A549 treated with AZD2906 at 1 μM for 4 hours (cell line): Measurements from ENCODE around the gene RHOBTB3. TPM values are rescaled to one million over a fixed set of nuclear protein-coding genes. Genes with fewer than 3 reads are reported as not detected.

Experiments
- total RNA-seq: library from RNA; stranded (reverse); fragments of 200-300 nt; extraction: Qiagen RNA extraction; gene quantifications from 5 replicates; pipeline ENCODE4 v1.2.3, GENCODE V29; 2022

Gene RHOBTB3, protein sequence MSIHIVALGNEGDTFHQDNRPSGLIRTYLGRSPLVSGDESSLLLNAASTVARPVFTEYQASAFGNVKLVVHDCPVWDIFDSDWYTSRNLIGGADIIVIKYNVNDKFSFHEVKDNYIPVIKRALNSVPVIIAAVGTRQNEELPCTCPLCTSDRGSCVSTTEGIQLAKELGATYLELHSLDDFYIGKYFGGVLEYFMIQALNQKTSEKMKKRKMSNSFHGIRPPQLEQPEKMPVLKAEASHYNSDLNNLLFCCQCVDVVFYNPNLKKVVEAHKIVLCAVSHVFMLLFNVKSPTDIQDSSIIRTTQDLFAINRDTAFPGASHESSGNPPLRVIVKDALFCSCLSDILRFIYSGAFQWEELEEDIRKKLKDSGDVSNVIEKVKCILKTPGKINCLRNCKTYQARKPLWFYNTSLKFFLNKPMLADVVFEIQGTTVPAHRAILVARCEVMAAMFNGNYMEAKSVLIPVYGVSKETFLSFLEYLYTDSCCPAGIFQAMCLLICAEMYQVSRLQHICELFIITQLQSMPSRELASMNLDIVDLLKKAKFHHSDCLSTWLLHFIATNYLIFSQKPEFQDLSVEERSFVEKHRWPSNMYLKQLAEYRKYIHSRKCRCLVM
- total RNA-seq = 8.1 to 11.0 TPM (median 9.1 TPM) in 5 replicates

DNA sequence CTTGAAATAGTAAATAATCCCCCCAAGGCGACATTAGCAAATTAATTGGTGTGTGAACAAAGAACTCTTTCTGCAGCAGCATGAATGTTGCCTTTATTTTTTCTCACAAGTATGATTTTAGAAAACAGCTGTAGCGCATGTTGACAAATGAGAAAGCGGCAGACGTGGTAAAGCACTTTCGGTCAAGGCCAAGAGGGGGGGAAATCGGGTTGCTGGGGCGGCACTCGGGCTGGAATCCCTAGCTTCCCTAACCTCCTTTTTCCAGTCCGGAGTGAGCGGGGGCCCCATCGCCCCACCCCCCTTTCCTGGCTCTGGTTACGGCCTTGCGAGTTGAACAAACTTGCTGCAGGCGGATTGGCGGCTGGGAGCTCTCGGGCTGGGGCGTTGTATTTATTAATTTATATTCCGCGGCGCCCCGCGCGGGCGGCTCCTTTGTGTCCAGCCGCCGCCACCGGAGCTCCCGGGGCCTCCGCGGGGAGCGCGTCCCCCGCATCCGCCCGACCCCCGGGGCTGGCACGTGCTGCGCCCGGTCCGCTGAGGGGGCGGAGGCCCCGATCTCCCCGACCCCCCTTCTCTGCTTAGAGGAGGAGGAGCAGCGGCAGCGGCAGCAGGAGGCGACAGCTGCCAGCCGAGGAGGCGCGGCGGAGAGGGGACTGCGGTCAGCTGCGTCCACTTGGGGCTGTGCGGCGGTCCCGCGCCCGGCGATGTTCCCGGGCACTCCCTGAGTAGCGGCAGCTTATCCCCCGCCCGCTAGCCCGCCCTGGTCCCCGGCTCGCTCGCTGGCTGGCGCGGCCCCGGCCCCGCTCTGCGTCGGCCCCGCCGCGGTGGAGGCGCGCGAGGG is at the start of gene RHOBTB3:
Gene RHOBTB3, plus strand, starts transcription at position 607 of the 841 bp plus-strand sequence. CDS start 347 bp downstream, outside the sequence.

DNA sequence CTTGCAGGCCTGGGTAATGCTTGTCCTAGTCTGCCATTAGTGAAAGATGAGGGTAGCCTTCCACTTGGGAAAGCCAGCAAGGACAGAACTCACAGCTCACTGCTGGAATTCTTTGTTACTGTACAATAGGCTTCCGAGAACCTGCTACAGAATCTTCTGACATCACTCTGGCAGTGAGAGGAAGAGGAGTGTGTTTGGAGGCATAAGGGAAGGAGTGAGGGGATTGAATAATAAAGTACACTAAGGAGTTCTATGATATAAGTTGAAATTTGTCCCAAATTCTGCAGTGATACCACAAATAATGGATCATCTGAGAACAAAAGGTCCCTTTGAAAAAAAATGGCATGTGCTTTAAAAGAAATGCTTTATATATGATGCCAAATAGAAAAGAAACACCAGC is 48.2 kb upstream of the RHOBTB3 start, which contains the start of gene SPATA9:
Gene SPATA9, minus strand, starts transcription at position 101 of the 400 bp plus-strand sequence. CDS start 137 bp downstream, outside the sequence.

DNA sequence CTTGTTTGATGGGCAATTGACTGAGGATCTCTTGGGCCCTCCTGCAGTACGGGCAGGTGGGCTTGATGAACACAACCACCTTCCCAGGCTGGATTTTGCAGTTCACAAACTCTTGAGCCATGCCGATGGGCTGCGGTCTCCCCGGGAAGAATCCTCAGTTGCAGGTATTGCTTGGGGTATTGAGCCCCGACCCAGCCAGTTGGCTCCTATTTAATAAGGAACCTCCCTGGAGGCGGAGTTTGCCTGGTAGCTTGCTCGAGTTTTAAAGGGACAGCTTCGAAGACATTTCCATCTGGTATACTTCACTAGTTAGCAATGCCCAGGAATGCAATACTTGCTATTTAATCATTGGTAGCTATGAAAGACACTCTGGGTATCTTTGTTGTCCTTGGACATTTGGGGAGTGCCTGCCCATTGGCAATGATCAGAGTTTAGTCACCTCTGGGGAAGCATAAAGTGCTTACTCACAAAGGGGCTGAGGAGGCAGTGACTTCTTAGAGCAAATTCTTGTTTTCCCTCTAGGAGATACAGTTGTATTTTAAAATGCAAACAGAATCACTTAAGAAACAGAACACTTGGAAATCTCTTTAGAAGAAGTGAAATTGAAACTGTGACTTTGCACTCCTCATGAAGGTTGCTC is 91.5 kb downstream of the RHOBTB3 start, which contains the start of gene GLRX:
Gene GLRX, minus strand, starts transcription at position 185 of the 640 bp plus-strand sequence. Its CDS starts 64 bp downstream, at position 121.

Other genes with a start within 250 kb of the RHOBTB3 start
- gene SKIC3, start 176.4 kb upstream of the RHOBTB3 start, total RNA-seq = 17.3 to 24.2 TPM (median 21.6 TPM) in 5 replicates
- gene ARSK, start 176.2 kb upstream of the RHOBTB3 start, total RNA-seq = 6.7 to 8.3 TPM (median 7.7 TPM) in 5 replicates
- gene GPR150, start 111.2 kb upstream of the RHOBTB3 start, total RNA-seq = 0.07 to 0.20 TPM (median 0.13 TPM) in 5 replicates
- gene RFESD, start 84.6 kb upstream of the RHOBTB3 start, total RNA-seq = 1.3 to 2.2 TPM (median 1.8 TPM) in 5 replicates
- gene SPATA9, start 48.3 kb upstream of the RHOBTB3 start, total RNA-seq = 0.10 to 0.17 TPM (median 0.11 TPM) in 3 of 5 replicates, not detected in the others
- 70.2 to 149 TPM (median 79.2 TPM) in 5 replicates for gene GLRX, start 91.4 kb downstream of the RHOBTB3 start, total RNA-seq
- gene ELL2, start 230.5 kb downstream of the RHOBTB3 start, total RNA-seq = 29.0 to 54.8 TPM (median 36.0 TPM) in 5 replicates